HG02763 (cell line): ENCODE results near the gene TBPL1.
"Not testable (repeated sequence)": the region's sequence is repeated elsewhere in the genome, so short reads cannot be mapped to it uniquely, and the experiment has no call there.

Experiments used
- ATAC-seq: cut with Tn5 transposase; IDR thresholded peaks from one replicate; pipeline ENCODE4 v1.9.1; 2021; ENCODE audit warnings: mild to moderate bottlenecking, moderate library complexity; ENCODE audit not compliant: unreplicated experiment

Gene TBPL1

GRCh38 chr6:133952815-133953633 lies at the start of gene TBPL1:
TSS of gene TBPL1 (plus strand) at chr6:133953224. CDS start at chr6:133980126, 26,902 bp downstream.
- peak; percentile 91 for ATAC-seq

DNA sequence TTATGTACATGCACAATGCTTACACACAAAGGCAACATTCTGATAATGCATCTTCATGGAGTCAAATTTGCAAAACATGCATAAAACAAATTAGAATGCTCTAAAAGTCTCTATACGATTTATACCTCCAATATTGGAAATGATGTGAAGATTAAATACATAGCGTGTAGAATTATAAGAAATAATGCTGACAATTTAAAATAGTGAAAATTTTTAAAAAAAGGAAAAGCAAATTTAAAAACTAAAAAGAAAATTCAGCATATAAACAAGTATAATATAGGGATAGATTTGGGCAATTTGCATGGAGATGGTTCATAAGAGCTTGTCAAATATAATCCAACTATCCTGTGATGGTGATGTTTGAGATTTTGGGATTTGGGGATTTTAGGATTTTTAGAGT lies 49.2 kb upstream of the TBPL1 start:
- ATAC-seq = no peak

GRCh38 chr6:133906050-133906449 lies 47.0 kb upstream of the TBPL1 start:
- ATAC-seq = no peak

- ATAC-seq = peak; percentile 68
Measured at GRCh38 chr6:133916650-133917151, 36.3 kb upstream of the TBPL1 start.

DNA sequence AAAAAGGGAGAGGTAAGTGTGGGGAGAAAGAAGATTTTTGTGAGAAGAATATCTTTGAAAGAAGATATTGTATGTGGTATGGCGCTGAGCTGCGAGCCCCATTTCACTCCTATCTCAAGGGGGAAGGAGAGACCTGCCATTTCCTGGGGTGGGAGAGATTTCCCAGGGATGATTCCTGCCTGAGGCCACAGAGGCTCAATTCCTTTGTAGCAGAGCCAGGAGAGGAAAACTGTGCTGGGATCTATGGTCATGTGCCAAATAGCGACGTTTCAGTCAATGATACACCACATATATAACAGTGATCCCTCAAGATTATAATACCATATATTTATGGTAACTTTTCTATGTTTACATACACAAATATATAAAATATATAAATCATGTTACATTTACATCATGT lies 35.2 kb upstream of the TBPL1 start:
- no peak for ATAC-seq

DNA sequence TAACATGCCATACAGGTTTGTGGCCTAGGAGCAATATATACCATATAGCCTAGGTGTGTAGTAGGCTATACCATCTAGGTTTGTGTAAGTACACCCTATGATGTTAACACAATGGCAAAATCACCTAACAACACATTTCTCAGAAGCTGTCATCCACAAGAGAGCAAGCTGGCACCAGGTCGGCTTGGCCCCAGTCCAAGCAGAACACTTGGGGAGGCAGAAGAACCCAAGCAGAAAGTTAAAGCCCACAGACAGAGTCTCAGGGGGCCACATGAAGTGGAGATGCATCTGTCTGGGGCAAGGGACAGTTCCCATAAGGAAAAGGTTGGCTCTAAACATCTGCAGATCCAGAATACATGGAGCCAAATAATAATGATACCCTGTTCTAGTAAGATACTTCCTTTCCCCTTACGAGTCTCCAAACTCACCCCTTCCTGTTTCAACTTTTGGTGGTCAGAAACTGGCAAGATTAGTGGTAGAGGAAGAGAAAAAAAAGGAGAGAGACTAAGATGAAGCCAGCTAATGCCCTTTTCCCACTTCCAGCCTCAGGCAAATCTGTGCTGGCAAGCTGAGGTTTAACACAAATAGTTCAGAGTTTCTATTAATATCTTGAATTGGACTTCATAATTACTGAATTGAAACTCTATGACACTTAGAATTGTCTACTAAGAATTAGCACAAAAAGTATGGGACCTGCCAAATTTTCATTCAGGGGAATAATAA lies 34.7 kb upstream of the TBPL1 start:
- no peak for ATAC-seq

- ATAC-seq = no peak
Measured at GRCh38 chr6:133919362-133919761, 33.7 kb upstream of the TBPL1 start.

GRCh38 chr6:133921249-133921859 lies 31.7 kb upstream of the TBPL1 start:
- no peak for ATAC-seq

- ATAC-seq = peak; percentile 81
Measured at GRCh38 chr6:133923938-133924593, 29.0 kb upstream of the TBPL1 start.

GRCh38 chr6:133931221-133931620 lies 21.8 kb upstream of the TBPL1 start:
- ATAC-seq = not testable (repeated sequence)

DNA sequence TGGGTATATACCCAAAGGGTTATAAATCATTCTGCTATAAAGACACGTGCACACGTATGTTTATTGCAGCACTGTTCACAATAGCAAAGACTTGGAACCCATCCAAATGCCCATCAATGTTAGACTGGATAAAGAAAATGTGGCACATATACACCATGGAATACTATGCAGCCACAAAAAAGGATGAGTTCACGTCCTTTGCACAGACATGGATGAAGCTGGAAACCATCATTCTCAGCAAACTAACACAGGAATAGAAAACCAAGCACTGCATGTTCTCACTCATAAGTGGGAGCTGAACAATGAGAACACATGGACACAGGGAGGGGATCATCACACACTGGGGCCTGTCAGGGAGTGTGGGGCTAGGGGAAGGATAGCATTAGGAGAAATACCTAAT lies 16.7 kb upstream of the TBPL1 start:
- ATAC-seq = not testable (repeated sequence)

GRCh38 chr6:133937909-133938308 lies 15.1 kb upstream of the TBPL1 start:
- no peak for ATAC-seq

DNA sequence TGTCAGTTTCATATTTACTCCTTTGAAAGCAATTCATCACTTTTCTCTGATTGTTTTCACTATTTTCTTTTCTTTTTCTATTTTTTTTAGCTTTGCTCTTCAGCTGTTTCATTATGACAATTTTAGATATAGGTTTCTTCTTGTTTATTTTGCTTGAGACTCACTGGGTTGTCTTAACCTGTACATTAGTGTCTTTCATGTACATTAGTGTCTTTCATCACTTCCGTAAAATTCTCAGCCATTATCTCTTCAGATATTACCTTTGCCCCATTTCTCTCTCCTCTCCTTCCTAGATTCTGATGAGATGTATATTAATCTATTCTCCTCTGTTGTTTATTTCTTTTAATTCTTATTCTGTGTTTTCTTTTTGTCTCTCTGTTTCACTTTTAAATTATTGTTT lies 14.5 kb upstream of the TBPL1 start:
- ATAC-seq = no peak

- ATAC-seq = no peak
Measured at GRCh38 chr6:133939778-133940667, 13.0 kb upstream of the TBPL1 start.

DNA sequence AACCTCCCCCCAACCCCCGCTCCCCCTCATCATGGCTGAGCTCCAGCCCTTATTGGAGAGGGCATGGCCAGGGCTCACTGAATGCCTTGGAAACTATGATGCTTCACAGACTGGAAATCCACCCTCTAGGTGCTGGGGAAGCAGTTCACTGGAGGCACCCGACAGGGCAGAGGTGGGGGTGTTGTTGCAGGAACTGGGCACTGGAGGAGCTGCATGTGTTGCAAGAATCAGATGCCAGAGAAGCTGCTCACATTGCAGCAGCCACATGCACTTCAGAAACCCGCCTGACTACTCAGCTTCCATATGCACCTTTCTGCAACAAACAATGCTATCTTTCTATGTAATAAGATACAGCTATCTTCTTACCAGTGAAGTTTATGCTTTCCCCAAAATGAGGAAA lies 7.9 kb upstream of the TBPL1 start:
- ATAC-seq = no peak

GRCh38 chr6:133947302-133947900 lies 5.6 kb upstream of the TBPL1 start:
- ATAC-seq = no peak

GRCh38 chr6:133948472-133948871 lies 4.6 kb upstream of the TBPL1 start:
- ATAC-seq = no peak

DNA sequence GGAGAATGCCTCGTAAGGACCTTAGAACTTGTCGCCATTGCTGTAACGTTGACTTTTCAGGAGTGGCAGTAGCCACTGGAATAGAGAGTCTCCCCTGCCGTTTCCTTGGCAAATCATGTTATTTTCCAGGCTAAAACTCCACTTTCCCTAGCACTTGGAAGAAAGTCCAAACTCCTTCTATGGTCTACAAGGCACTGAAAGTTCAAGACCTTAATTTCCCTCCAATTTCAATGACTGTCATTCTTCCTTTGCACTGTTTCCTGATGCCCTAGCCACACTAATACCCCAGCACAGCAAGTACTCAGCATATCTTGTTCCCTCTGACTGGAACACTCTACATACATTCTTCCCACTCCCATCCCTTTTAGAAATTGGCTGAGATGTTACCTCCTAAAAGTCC lies 1.8 kb upstream of the TBPL1 start:
- no peak for ATAC-seq

DNA sequence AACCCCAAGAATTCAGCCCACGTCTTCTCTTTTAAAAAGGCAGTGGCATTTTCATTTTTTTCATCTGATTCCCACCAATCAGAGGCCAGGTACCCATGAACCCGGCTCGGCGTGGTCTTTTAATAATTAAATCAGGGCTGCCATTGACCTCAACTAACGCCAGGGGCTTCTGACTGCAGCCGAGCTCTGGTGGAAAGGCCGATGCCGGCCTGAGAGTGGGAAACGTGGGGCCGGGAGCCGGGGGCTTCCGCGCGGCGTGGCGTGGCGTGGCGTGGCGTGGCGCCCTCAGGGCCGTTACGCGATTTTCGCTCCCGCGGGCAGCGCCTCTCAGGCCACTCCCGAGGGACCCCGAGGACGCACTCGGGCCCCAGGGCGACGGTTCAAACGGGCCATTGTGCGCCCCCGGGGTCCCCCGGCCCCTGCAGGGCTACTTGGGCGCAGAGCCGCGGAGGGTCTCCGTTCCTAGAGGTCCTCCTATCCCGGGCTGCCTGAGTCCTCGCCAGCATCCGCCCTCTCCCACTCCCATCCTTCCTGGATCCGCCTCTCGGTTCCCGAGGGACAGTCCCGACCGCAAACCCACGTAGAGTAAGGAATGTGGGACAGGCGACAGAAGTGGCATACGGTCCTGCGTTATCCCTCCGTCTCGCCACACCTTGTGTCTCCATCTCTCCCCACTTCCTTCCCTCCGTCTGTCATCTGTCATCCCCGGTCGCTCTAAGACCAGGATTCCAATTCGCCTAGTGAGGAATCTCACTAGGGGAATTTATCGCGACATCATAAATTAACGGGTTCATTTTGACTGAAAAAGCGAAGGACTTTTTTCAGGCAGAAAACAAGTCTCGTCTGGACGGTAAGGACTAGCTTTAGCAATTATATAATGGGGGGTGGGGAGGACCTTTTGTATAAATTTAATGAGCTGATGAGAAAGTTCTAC lies 876 bp upstream of the TBPL1 start:
- peak; percentile 42 for ATAC-seq
